Mucosa of descending colon (tissue), 3 donors: Measurements from ENCODE around the gene DDIT4. TPM values are rescaled to one million over a fixed set of nuclear protein-coding genes. Genes with fewer than 3 reads are reported as not detected.

Source experiments
- ATAC-seq: fragments of 200-7000 bp; cut with Tn5 transposase; one replicate; pipeline ENCODE4 v1.9.1; 2020; ENCODE audit warnings: mild to moderate bottlenecking, moderate library complexity
- DNase-seq, 3 donors: peaks; one replicate each; pipeline ENCODE4 v3.0.0-alpha.2; 2020
- H3K36me3 ChIP-seq: fragments of 200-600 bp; one replicate; pipeline ENCODE4 v1.8.0; 2021; ENCODE audit warnings: low read depth, mild to moderate bottlenecking
- H3K4me1 ChIP-seq: fragments of 200-600 bp; one replicate; pipeline ENCODE4 v1.8.0; 2021; ENCODE audit warnings: low read depth, mild to moderate bottlenecking
- H3K4me3 ChIP-seq: fragments of 200-600 bp; one replicate; pipeline ENCODE4 v1.8.0; 2021; ENCODE audit warnings: mild to moderate bottlenecking
- H3K9me3 ChIP-seq: fragments of 200-600 bp; one replicate; pipeline ENCODE4 v1.8.0; 2021; ENCODE audit warnings: mild to moderate bottlenecking
- intact Hi-C, 2 donors: fragments of 100-400 bp; cut with DNase I in 1 of 2; cut with micrococcal nuclease in 1 of 2; formaldehyde crosslinking; loops; one replicate each; pipeline versions ENCODE4 v1.11.0 to v1.11.1; 2022; cut with DNase I, micrococcal nuclease
- total RNA-seq, 3 donors: library from RNA; stranded (reverse); fragmentation: NEBNext Ultra II Directional in 2 of 3; extraction: Animal tissue kit (Norgen Biotek cat#: 25700) in 2 of 3; gene quantifications; one replicate each; pipeline versions ENCODE4 v1.2.1 to v1.2.4, GENCODE V29; 2021 to 2023
- TF ChIP-seq, protein P1 (sequence below): fragments of 200-600 bp; IDR thresholded peaks from one replicate; pipeline ENCODE4 v1.8.0; 2022; ENCODE audit warnings: antibody characterized with exemption, mild to moderate bottlenecking
- donor health status: DM: no; HTN: no; CAD: no; lungs with moderate emphysema.
- donor health status: DM: no; HTN: no; CAD: no.
- donor health status: DM: no; HTN: yes; CAD: no.

Gene DDIT4
- total RNA-seq, 3 donors from 2014 or later = 32.9 to 142 (median 49.6) TPM

DNA sequence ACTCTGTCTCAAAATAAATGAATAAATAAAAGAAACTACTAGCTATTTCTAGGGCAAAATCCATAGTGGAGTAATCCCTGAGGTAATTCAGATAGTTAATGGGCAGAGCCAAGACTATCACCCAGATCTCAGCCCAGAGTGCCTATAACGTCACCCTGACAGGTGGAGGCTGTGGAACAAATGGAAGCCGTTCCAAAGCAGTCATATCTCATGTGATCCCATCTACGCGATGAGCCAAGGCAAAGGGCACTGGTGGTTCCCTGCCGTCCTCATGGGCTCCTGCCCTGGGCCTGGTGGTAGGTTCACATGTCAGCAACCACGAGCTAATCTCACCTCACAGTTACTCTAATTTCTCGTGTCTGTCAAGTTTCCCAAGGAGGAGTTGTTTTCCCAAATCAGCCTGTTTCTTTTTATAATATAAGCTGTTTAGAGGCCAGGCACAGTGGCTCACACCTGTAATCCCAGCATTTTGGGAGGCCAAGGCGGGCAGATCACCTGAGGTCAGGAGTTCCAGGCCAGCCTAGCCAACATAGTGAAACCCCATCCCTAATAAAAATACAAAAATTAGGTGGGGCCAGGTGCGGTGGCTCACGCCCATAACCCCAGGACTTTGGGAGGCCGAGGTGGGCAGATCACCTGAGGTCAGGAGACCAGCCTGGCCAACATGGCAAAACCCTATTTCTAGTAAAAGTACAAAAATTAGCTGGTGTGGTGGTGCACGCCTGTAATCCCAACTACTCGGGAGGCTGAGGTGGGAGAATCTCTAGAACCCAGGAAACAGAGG lies 35.1 kb upstream of the DDIT4 start:
- ATAC-seq (no peak), DNase-seq (peak in 1 of 3 donors; percentile 13)
- intact Hi-C loops = loop anchor here in 1 of 2 donors (10.0 kb wide), 1 partner anchor 96 kb away; no protein-coding TSS in a partner anchor
- Histone ChIP-seq H3K4me3 (no peak overlapping the region), H3K36me3 (no peaks in the 10 kb centered on the region), H3K4me1 (peaks cover 11% of the 10 kb centered on the region), H3K9me3 (no peaks in the 10 kb centered on the region)
- TF ChIP-seq, protein P1, sequence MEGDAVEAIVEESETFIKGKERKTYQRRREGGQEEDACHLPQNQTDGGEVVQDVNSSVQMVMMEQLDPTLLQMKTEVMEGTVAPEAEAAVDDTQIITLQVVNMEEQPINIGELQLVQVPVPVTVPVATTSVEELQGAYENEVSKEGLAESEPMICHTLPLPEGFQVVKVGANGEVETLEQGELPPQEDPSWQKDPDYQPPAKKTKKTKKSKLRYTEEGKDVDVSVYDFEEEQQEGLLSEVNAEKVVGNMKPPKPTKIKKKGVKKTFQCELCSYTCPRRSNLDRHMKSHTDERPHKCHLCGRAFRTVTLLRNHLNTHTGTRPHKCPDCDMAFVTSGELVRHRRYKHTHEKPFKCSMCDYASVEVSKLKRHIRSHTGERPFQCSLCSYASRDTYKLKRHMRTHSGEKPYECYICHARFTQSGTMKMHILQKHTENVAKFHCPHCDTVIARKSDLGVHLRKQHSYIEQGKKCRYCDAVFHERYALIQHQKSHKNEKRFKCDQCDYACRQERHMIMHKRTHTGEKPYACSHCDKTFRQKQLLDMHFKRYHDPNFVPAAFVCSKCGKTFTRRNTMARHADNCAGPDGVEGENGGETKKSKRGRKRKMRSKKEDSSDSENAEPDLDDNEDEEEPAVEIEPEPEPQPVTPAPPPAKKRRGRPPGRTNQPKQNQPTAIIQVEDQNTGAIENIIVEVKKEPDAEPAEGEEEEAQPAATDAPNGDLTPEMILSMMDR = no peak

DNA sequence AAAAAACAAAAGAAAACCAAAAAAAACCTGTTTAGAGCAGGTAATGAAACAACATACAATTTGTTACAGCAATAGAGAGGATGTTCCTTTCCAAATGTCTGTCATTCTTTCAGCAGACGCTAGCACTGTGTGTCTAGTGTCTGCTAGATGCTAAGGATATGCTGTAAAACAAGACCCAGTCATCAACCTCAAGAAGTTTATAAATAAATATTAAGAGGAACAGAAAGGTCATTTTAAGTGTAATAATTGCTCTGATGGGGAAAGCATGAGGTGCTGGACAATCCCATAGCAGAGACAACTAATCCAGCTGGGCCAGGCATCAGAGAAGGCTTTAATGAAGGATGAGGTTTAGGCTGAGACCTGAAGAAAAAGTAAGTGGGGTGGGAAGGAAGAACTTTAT lies 34.3 kb upstream of the DDIT4 start:
- Histone ChIP-seq H3K36me3 (no peaks in the 10 kb centered on the region), H3K9me3 (no peaks in the 10 kb centered on the region), H3K4me1 (peaks cover 17% of the 10 kb centered on the region), H3K4me3 (no peak overlapping the region)
- DNase-seq (no peak), ATAC-seq (no peak)
- TF ChIP-seq, protein P1 = no peak
- intact Hi-C loops = loop anchor here in 1 of 2 donors (10.0 kb wide), 1 partner anchor 95 kb away; no protein-coding TSS in a partner anchor

DNA sequence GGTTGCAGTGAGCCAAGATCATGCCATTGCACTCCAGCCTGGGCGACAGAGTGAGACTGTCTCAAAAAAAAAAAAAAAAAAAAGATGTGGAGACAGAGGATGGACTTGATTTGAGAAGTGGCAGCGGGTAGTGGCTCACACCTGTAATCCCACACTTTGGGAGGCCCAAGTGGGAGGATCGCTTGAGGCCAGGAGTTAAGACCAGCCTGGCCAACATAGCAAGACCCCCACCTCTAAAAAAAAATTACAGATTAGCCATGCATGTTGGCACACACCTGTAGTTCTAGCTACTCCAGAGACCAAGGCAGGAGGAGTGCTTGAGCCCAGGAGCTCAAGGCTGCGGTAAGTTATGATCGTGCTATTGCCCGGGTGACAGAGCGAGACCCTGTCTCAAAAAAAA lies 33.4 kb upstream of the DDIT4 start:
- Histone ChIP-seq H3K9me3 (no peaks in the 10 kb centered on the region), H3K4me1 (peaks cover 26% of the 10 kb centered on the region), H3K4me3 (no peak overlapping the region), H3K36me3 (no peaks in the 10 kb centered on the region)
- intact Hi-C loops = no loop called here
- TF ChIP-seq, protein P1 = no peak
- ATAC-seq (no peak), DNase-seq (peak in 1 of 3 donors; percentile 3)

DNA sequence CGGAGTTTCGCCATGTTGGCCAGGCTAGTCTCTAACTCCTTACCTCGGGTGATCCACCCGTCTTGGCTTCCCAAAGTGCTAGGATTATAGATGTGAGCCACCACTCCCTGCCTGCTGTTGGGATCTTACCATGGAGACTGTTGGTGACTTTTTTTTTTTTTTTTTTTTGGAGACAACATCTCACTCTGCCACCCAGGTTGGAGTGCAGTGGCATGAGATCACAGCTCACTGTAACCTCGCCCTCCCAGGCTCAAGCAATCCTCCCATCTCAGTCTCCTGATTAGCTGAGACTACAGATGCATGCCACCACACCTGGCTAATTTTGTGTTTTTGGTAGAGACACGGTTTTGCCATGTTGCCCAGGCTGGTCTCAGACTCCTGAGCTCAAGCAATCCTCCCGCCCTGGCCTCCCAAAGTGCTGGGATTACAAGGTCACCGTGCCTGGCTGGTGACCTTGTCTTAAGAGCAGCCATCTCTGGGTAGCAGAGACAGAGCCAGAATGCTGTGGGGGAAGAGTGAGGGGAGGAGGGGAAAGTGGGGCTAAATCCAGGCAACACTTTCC lies 32.0 kb upstream of the DDIT4 start:
- TF ChIP-seq, protein P1 = no peak
- H3K4me1 ChIP-seq = peaks cover 40% of the 10 kb centered on the region
- peak in 1 of 3 donors; percentile 28 for DNase-seq

DNA sequence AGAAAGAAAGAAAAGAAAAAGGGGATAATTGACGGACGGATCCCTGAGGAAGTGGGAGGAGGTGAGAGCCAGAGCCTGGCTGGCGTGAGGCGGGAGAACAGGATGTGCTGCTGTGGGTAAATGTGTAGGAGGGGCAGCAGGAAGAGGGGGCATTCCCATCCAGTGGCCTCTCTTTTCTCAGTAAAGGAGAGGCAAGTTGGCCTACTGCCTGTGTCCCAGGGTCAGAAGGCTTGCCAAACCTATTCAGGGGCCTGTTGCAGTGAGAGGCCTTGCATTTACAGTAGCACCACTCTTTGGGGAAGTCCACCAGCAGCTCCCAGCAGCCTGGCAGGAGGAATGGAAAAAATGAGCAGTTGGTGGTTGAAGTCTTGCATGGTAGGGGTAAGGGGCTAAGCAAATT lies 31.0 kb upstream of the DDIT4 start:
- Histone ChIP-seq H3K4me1 (peaks cover 49% of the 10 kb centered on the region), H3K9me3 (no peaks in the 10 kb centered on the region), H3K4me3 (no peak overlapping the region), H3K36me3 (no peaks in the 10 kb centered on the region)
- TF ChIP-seq, protein P1 = no peak
- intact Hi-C loops = no loop called here
- ATAC-seq (no peak), DNase-seq (peak in 2 of 3 donors; percentile 32 to 68)

More for the DNA sequence above, 32.0 kb upstream of the DDIT4 start:
- intact Hi-C loops = no loop called here
- no peak for ATAC-seq
- Histone ChIP-seq H3K36me3 (no peaks in the 10 kb centered on the region), H3K9me3 (no peaks in the 10 kb centered on the region), H3K4me3 (no peak overlapping the region)
